Measurements from ENCODE around the gene CCDC106. TPM values are rescaled to one million over a fixed set of nuclear protein-coding genes. Genes with fewer than 3 reads are reported as not detected.

CCDC106 gene
- total RNA-seq, 2 experiments from 2014 or later = 29.0 to 30.1 TPM

DNA sequence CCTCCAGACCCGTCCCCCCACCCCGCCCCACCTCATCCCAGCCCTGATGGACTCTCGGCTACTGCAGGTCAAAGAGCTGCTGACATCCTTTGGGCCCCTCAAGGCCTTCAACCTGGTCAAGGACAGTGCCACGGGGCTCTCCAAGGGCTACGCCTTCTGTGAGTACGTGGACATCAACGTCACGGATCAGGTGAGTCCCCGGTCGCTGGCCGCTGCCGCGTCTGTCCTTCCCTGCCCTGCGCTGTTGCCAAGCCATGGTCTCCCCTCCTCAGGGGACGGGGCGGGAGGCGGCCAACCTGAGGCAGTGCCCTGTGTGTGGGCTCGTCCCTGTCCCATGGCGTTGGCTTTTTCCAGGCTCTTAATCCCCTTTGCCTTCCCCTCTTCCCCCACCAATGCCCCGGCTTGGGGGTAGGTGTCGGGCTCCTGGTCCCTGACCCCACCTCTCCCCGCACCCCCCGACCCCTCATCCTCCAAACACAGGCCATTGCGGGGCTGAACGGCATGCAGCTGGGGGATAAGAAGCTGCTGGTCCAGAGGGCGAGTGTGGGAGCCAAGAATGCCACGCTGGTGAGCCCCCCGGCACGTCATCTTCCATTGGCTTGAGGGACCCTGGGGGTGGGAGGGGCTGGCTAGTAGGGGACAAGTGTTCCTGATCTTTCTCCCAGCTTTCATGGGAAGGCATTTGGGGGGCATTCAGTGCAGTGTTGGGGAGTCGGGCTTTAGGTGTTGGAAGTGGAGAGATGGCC, 20.8 kb downstream of the CCDC106 start:
- no TSS peak for BruUV-seq (replicated peaks)
- ChIA-PET POLR2A (no interaction called here), CTCF (ENCODE audit: unreplicated experiment) (interaction anchor here (0.6 kb wide), 1 partner anchor 602 kb away, joined by 5 read pairs; no protein-coding TSS in a partner anchor)
- H3K4me2 ChIP-seq (ENCODE audit: low read length) = no peak overlapping the region
- H3K79me2 ChIP-seq (ENCODE audit: insufficient read depth, low read depth, low read length) = peaks cover 32% of the 10 kb centered on the region; the same call in 1 of the 2 replicates
- no peak overlapping the region for H2AFZ ChIP-seq (ENCODE audit: low read length)
- H3K9me2 ChIP-seq (ENCODE audit: insufficient read depth, low read length) = no peaks in the 10 kb centered on the region
- H3K4me3 ChIP-seq (ENCODE audit: low read depth, low read length, poor library complexity, severe bottlenecking) = no peak overlapping the region
- H3K36me3 ChIP-seq (ENCODE audit: insufficient read depth, low read length) = peaks cover 97% of the 10 kb centered on the region
- intact Hi-C loops (cut with micrococcal nuclease; ENCODE audit: unreplicated experiment) = no loop called here
- no peaks in the 10 kb centered on the region; the same call in 1 of the 2 replicates for H4K20me1 ChIP-seq (ENCODE audit: insufficient read depth, low read length)
- peaks cover 11% of the 10 kb centered on the region for H3K4me1 ChIP-seq (ENCODE audit: insufficient read depth, low read length, poor library complexity, severe bottlenecking)
- no peak for DNase-seq (ENCODE audit: low spot score)
- H3K9me3 ChIP-seq (ENCODE audit: low read length) = no peaks in the 10 kb centered on the region
- no peak overlapping the region for H3K27ac ChIP-seq (ENCODE audit: low read depth, low read length, poor library complexity, severe bottlenecking)
- TF ChIP-seq EZH2phosphoT487 (IDR thresholded peaks at IDR 0.05; ENCODE audit: borderline replicate concordance, low read depth, low read length) (no peak), CTCF (conservative IDR thresholded peaks at IDR 0.05; ENCODE audit: low read length) (no peak)

GRCh38 chr19:55669418-55670279, 21.6 kb downstream of the CCDC106 start:
- Histone ChIP-seq H3K9me2 (ENCODE audit: insufficient read depth, low read length) (no peaks in the 10 kb centered on the region), H3K4me2 (ENCODE audit: low read length) (no peak overlapping the region), H2AFZ (ENCODE audit: low read length) (no peak overlapping the region), H3K27ac (ENCODE audit: low read depth, low read length, poor library complexity, severe bottlenecking) (no peak overlapping the region), H3K9me3 (ENCODE audit: low read length) (no peaks in the 10 kb centered on the region), H3K4me3 (ENCODE audit: low read depth, low read length, poor library complexity, severe bottlenecking) (no peak overlapping the region), H4K20me1 (ENCODE audit: insufficient read depth, low read length) (no peaks in the 10 kb centered on the region; the same call in 1 of the 2 replicates), H3K4me1 (ENCODE audit: insufficient read depth, low read length, poor library complexity, severe bottlenecking) (peaks cover 17% of the 10 kb centered on the region), H3K36me3 (ENCODE audit: insufficient read depth, low read length) (peaks cover 95% of the 10 kb centered on the region), H3K79me2 (ENCODE audit: insufficient read depth, low read depth, low read length) (peaks cover 32% of the 10 kb centered on the region; the same call in 1 of the 2 replicates)
- TF ChIP-seq EZH2phosphoT487 (IDR thresholded peaks at IDR 0.05; ENCODE audit: borderline replicate concordance, low read depth, low read length) (no peak), CTCF (conservative IDR thresholded peaks at IDR 0.05; ENCODE audit: low read length) (no peak)
- DNase-seq (ENCODE audit: low spot score) = no peak
- no TSS peak for BruUV-seq (replicated peaks)
- intact Hi-C loops (cut with micrococcal nuclease; ENCODE audit: unreplicated experiment) = no loop called here
- POLR2A ChIA-PET = no interaction called here
- CTCF ChIA-PET (ENCODE audit: unreplicated experiment) = interaction anchor here (0.6 kb wide), 1 partner anchor 603 kb away, joined by 5 read pairs; no protein-coding TSS in a partner anchor

All from OCI-LY7 (cell line).